HEK293 (cell line): ENCODE data around the gene POU2AF3.

Experiments used
- CTCF ChIA-PET: fragments of 350-600 bp; formaldehyde crosslinking; extraction: SDS; loops from one replicate; lab custom pipeline; 2021; ENCODE audit warnings: antibody characterized with exemption; lab: Yijun Ruan, JAX
- POLR2A ChIA-PET: fragments of 300-600 bp; formaldehyde crosslinking; extraction: SDS; loops from one replicate; lab custom pipeline; 2020; ENCODE audit warnings: antibody characterized with exemption, inconsistent platforms; lab: Yijun Ruan, JAX
- H3K27ac ChIP-seq: fragments of 200-500 bp; sonication (Bioruptor generic); 2 replicates; pipeline ENCODE4 v1.5.1; 2014; ENCODE audit warnings: low read depth, low read length, control low read depth, inconsistent platforms; ENCODE audit errors: extremely low read depth
- H3K36me3 ChIP-seq, 2 experiments: fragments of 200-500 bp in 1 of 2; sonication (Bioruptor generic) in 1 of 2; 1 replicate in 1 of 2; 2 replicates in 1 of 2; pipeline ENCODE4 v1.5.1; 2014 to 2017; ENCODE audit warnings: inconsistent platforms in 2 of 2, low read length in 2 of 2; ENCODE audit not compliant: control insufficient read depth in 2 of 2, insufficient read depth in 1 of 2
- H3K4me1 ChIP-seq: fragments of 200-500 bp; sonication (Bioruptor generic); 2 replicates; pipeline ENCODE4 v1.5.1; 2014; ENCODE audit warnings: mild to moderate bottlenecking, low read length, inconsistent platforms; ENCODE audit not compliant: control insufficient read depth, insufficient read depth
- H3K4me3 ChIP-seq: 2 replicates; pipeline ENCODE4 v1.5.1; 2011; ENCODE audit warnings: low read depth, mild to moderate bottlenecking, control low read depth, low read length, moderate library complexity
- H3K9me3 ChIP-seq: fragments of 200-500 bp; sonication (Bioruptor generic); 2 replicates; pipeline ENCODE4 v1.5.1; 2014; ENCODE audit warnings: low read depth, low read length, inconsistent platforms; ENCODE audit not compliant: control insufficient read depth, insufficient read depth
- GLIS2 ChIP-seq: fragments of 450-650 bp; formaldehyde crosslinking; IDR thresholded peaks from 2 replicates; pipeline ENCODE4 v1.5.1; 2016; ENCODE audit warnings: missing biosample characterization, missing genetic modification characterization
- IKZF3 ChIP-seq: fragments of 450-650 bp; IDR thresholded peaks from 2 replicates; pipeline ENCODE4 v1.5.0; 2018; ENCODE audit warnings: missing biosample characterization, mild to moderate bottlenecking, missing genetic modification characterization, moderate library complexity
- KLF10 ChIP-seq: fragments of 450-650 bp; IDR thresholded peaks from 2 replicates; pipeline ENCODE4 v1.5.1; 2018; ENCODE audit warnings: missing biosample characterization, mild to moderate bottlenecking, missing genetic modification characterization
- SP7 ChIP-seq: fragments of 450-650 bp; formaldehyde crosslinking; IDR thresholded peaks from 2 replicates; pipeline ENCODE4 v1.5.1; 2016; ENCODE audit warnings: missing biosample characterization, missing genetic modification characterization
- ZNF19 ChIP-seq: fragments of 450-650 bp; formaldehyde crosslinking; IDR thresholded peaks from 2 replicates; pipeline ENCODE4; 2016; ENCODE audit warnings: missing biosample characterization, missing genetic modification characterization, low read depth
- ZNF211 ChIP-seq: fragments of 450-650 bp; formaldehyde crosslinking; IDR thresholded peaks from 2 replicates; pipeline ENCODE4 v1.5.1; 2016; ENCODE audit warnings: low read depth, missing biosample characterization, missing genetic modification characterization
- ZNF248 ChIP-seq: fragments of 450-650 bp; formaldehyde crosslinking; IDR thresholded peaks from 2 replicates; pipeline ENCODE4 v1.5.1; 2017; ENCODE audit warnings: missing biosample characterization, missing genetic modification characterization
- ZNF548 ChIP-seq: fragments of 450-650 bp; formaldehyde crosslinking; IDR thresholded peaks from 2 replicates; pipeline ENCODE4 v1.5.1; 2016; ENCODE audit warnings: missing biosample characterization, missing genetic modification characterization
- ZNF555 ChIP-seq: fragments of 450-650 bp; formaldehyde crosslinking; conservative IDR thresholded peaks from 2 replicates; pipeline ENCODE4 v1.5.1; 2017; ENCODE audit warnings: missing biosample characterization, mild to moderate bottlenecking, missing genetic modification characterization, inconsistent platforms
- ZNF558 ChIP-seq: fragments of 450-650 bp; formaldehyde crosslinking; IDR thresholded peaks from 2 replicates; pipeline ENCODE4 v1.5.1; 2016; ENCODE audit warnings: missing biosample characterization, missing genetic modification characterization
- ZNF561 ChIP-seq: fragments of 450-650 bp; IDR thresholded peaks from 2 replicates; pipeline ENCODE4 v1.5.1; 2018; ENCODE audit warnings: missing biosample characterization, missing genetic modification characterization, borderline replicate concordance
- ZNF623 ChIP-seq: fragments of 450-650 bp; formaldehyde crosslinking; IDR thresholded peaks from 2 replicates; pipeline ENCODE4 v1.5.1; 2016; ENCODE audit warnings: missing biosample characterization, missing genetic modification characterization
- ZNF660 ChIP-seq: fragments of 450-650 bp; IDR thresholded peaks from 2 replicates; pipeline ENCODE4 v1.5.1; 2018; ENCODE audit warnings: missing biosample characterization, mild to moderate bottlenecking, missing genetic modification characterization
- ZNF701 ChIP-seq: fragments of 450-650 bp; formaldehyde crosslinking; IDR thresholded peaks from 2 replicates; pipeline ENCODE4 v1.5.1; 2016; ENCODE audit warnings: missing biosample characterization, missing genetic modification characterization
- ZNF76 ChIP-seq: fragments of 450-650 bp; formaldehyde crosslinking; IDR thresholded peaks from 2 replicates; pipeline ENCODE4; 2016; ENCODE audit warnings: low read depth, missing biosample characterization, missing genetic modification characterization, borderline replicate concordance
- TF ChIP-seq, protein P1 (sequence below): fragments of 450-650 bp; formaldehyde crosslinking; IDR thresholded peaks from 2 replicates; pipeline ENCODE4 v1.5.1; 2017; ENCODE audit warnings: missing biosample characterization, missing genetic modification characterization
- TF ChIP-seq, protein P2 (sequence below): fragments of 450-650 bp; formaldehyde crosslinking; IDR thresholded peaks from 2 replicates; pipeline ENCODE4 v1.5.1; 2016; ENCODE audit warnings: missing biosample characterization, missing genetic modification characterization
- TF ChIP-seq, protein P3 (sequence below): fragments of 450-650 bp; formaldehyde crosslinking; IDR thresholded peaks from 2 replicates; pipeline ENCODE4 v1.5.1; 2016; ENCODE audit warnings: missing biosample characterization, missing genetic modification characterization
- TF ChIP-seq, protein P4 (sequence below): fragments of 450-650 bp; formaldehyde crosslinking; IDR thresholded peaks from 2 replicates; pipeline ENCODE4 v1.5.1; 2016; ENCODE audit warnings: missing biosample characterization, missing genetic modification characterization
- TF ChIP-seq, protein P5 (sequence below): fragments of 450-650 bp; formaldehyde crosslinking; IDR thresholded peaks from 2 replicates; pipeline ENCODE4 v1.5.1; 2016; ENCODE audit warnings: missing biosample characterization, missing genetic modification characterization

Gene POU2AF3

DNA sequence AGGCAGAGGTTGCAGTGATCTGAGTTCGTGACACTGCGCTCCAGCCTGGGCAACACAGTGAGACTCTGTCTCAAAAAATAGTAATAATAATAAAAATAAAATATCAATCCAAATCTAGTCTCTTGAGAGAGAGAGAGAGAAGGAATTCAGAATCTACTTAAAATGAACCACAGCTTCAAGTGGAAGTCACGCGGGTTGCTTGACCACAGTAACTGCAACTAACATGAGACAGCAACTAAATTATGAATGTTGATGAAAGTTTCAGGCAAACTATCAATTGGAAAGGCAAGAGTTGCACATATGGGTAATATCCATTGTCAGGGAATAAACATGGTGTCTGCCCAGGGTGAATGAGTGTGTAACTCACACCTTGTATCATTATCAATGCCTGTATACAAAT is 40.3 kb upstream of the POU2AF3 start (continued):
- TF ChIP-seq GLIS2 = no peak

DNA sequence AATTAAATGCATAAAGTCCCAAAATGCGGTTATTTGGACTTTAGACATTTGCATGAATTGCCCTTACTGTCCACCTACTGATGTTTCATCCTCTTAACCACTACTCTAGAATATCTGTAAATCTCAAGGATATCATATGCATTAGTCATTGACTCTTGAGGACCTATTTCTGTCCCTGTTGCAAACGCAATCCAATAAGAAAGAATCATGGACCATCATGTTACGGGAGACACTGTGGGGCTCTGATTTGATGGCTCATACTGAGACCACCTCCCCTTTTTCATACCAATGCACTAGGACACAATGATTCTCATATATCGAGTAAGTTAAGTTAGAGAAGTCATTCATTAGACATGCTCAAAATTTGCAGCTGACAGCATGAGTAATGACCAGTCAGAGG is 38.5 kb upstream of the POU2AF3 start:
- no peaks in the 10 kb centered on the region for H3K36me3 ChIP-seq
- H3K9me3 ChIP-seq = no peaks in the 10 kb centered on the region
- H3K4me1 ChIP-seq = no peaks in the 10 kb centered on the region
- TF ChIP-seq SP7 (tag by site-specific recombination) = no peak
- TF ChIP-seq, protein P1, sequence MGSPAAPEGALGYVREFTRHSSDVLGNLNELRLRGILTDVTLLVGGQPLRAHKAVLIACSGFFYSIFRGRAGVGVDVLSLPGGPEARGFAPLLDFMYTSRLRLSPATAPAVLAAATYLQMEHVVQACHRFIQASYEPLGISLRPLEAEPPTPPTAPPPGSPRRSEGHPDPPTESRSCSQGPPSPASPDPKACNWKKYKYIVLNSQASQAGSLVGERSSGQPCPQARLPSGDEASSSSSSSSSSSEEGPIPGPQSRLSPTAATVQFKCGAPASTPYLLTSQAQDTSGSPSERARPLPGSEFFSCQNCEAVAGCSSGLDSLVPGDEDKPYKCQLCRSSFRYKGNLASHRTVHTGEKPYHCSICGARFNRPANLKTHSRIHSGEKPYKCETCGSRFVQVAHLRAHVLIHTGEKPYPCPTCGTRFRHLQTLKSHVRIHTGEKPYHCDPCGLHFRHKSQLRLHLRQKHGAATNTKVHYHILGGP (tag by site-specific recombination) = no peak
- no peak for TF ChIP-seq ZNF19 (tag by site-specific recombination)
- TF ChIP-seq IKZF3 = no peak
- no peak for TF ChIP-seq ZNF558
- TF ChIP-seq ZNF548 (tag by site-specific recombination) = no peak
- TF ChIP-seq KLF10 (tag by site-specific recombination) = no peak
- TF ChIP-seq, protein P2, sequence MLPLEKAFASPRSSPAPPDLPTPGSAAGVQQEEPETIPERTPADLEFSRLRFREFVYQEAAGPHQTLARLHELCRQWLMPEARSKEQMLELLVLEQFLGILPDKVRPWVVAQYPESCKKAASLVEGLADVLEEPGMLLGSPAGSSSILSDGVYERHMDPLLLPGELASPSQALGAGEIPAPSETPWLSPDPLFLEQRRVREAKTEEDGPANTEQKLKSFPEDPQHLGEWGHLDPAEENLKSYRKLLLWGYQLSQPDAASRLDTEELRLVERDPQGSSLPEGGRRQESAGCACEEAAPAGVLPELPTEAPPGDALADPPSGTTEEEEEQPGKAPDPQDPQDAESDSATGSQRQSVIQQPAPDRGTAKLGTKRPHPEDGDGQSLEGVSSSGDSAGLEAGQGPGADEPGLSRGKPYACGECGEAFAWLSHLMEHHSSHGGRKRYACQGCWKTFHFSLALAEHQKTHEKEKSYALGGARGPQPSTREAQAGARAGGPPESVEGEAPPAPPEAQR (tag by site-specific recombination) = no peak
- TF ChIP-seq ZNF660 (tag by site-specific recombination) = no peak
- no peak for TF ChIP-seq ZNF76 (tag by site-specific recombination)
- TF ChIP-seq, protein P3, sequence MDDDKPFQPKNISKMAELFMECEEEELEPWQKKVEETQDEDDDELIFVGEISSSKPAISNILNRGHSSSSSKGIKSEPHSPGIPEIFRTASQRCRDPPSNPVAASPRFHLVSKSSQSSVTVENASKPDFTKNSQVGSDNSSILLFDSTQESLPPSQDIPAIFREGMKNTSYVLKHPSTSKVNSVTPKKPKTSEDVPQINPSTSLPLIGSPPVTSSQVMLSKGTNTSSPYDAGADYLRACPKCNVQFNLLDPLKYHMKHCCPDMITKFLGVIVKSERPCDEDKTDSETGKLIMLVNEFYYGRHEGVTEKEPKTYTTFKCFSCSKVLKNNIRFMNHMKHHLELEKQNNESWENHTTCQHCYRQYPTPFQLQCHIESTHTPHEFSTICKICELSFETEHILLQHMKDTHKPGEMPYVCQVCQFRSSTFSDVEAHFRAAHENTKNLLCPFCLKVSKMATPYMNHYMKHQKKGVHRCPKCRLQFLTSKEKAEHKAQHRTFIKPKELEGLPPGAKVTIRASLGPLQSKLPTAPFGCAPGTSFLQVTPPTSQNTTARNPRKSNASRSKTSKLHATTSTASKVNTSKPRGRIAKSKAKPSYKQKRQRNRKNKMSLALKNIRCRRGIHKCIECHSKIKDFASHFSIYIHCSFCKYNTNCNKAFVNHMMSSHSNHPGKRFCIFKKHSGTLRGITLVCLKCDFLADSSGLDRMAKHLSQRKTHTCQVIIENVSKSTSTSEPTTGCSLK (tag by site-specific recombination) = no peak
- TF ChIP-seq ZNF623 = no peak
- no peak for TF ChIP-seq ZNF555 (tag by site-specific recombination)
- no peak for TF ChIP-seq ZNF561 (tag by site-specific recombination)
- TF ChIP-seq ZNF701 (tag by site-specific recombination) = no peak
- no peak for TF ChIP-seq ZNF248 (tag by site-specific recombination)
- TF ChIP-seq, protein P4, sequence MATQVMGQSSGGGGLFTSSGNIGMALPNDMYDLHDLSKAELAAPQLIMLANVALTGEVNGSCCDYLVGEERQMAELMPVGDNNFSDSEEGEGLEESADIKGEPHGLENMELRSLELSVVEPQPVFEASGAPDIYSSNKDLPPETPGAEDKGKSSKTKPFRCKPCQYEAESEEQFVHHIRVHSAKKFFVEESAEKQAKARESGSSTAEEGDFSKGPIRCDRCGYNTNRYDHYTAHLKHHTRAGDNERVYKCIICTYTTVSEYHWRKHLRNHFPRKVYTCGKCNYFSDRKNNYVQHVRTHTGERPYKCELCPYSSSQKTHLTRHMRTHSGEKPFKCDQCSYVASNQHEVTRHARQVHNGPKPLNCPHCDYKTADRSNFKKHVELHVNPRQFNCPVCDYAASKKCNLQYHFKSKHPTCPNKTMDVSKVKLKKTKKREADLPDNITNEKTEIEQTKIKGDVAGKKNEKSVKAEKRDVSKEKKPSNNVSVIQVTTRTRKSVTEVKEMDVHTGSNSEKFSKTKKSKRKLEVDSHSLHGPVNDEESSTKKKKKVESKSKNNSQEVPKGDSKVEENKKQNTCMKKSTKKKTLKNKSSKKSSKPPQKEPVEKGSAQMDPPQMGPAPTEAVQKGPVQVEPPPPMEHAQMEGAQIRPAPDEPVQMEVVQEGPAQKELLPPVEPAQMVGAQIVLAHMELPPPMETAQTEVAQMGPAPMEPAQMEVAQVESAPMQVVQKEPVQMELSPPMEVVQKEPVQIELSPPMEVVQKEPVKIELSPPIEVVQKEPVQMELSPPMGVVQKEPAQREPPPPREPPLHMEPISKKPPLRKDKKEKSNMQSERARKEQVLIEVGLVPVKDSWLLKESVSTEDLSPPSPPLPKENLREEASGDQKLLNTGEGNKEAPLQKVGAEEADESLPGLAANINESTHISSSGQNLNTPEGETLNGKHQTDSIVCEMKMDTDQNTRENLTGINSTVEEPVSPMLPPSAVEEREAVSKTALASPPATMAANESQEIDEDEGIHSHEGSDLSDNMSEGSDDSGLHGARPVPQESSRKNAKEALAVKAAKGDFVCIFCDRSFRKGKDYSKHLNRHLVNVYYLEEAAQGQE = no peak
- TF ChIP-seq ZNF211 = no peak
- TF ChIP-seq, protein P5, sequence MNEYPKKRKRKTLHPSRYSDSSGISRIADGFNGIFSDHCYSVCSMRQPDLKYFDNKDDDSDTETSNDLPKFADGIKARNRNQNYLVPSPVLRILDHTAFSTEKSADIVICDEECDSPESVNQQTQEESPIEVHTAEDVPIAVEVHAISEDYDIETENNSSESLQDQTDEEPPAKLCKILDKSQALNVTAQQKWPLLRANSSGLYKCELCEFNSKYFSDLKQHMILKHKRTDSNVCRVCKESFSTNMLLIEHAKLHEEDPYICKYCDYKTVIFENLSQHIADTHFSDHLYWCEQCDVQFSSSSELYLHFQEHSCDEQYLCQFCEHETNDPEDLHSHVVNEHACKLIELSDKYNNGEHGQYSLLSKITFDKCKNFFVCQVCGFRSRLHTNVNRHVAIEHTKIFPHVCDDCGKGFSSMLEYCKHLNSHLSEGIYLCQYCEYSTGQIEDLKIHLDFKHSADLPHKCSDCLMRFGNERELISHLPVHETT = no peak
- ChIA-PET POLR2A (no interaction called here), CTCF (interaction anchor here (0.8 to 1.7 kb wide), 2 partner anchors 23 to 29 kb away, joined by 3 to 7 read pairs; no protein-coding TSS in a partner anchor)
- H3K27ac ChIP-seq = no peak overlapping the region
- H3K4me3 ChIP-seq = no peak overlapping the region
